NCI-H128 (cell line): Measurements from ENCODE around the gene UPF1.
"Not testable (repeated sequence)": the region's sequence is repeated elsewhere in the genome, so short reads cannot be mapped to it uniquely, and the experiment has no call there.

Experiments used
- DNase-seq: peaks from one replicate; lab custom pipeline; 2025; ENCODE audit not compliant: unreplicated experiment; lab: John Stamatoyannopoulos, UW

Gene UPF1

GRCh38 chr19:18908917-18909619 lies 77.3 kb downstream of the UPF1 start:
- DNase-seq = no peak

GRCh38 chr19:18910010-18910409 lies 78.3 kb downstream of the UPF1 start:
- no peak for DNase-seq

- DNase-seq = no peak
Measured at GRCh38 chr19:18910801-18911436, 79.2 kb downstream of the UPF1 start.

GRCh38 chr19:18912933-18913332 lies 81.2 kb downstream of the UPF1 start:
- DNase-seq = no peak

- no peak for DNase-seq
Measured at GRCh38 chr19:18913466-18913865, 81.7 kb downstream of the UPF1 start.

GRCh38 chr19:18915639-18916038 lies 83.9 kb downstream of the UPF1 start:
- DNase-seq = peak; percentile 6

GRCh38 chr19:18917593-18917992 lies 85.8 kb downstream of the UPF1 start:
- not testable (repeated sequence) for DNase-seq
